ENCODE results near the gene VPS72.

Gene VPS72

GRCh38 chr1:151130987-151131586, 58.9 kb downstream of the VPS72 start (continued):
- no peak for TF ChIP-seq ZNF174 (tag by site-specific recombination; IDR thresholded peaks at IDR 0.05)
- TF ChIP-seq, protein P1, sequence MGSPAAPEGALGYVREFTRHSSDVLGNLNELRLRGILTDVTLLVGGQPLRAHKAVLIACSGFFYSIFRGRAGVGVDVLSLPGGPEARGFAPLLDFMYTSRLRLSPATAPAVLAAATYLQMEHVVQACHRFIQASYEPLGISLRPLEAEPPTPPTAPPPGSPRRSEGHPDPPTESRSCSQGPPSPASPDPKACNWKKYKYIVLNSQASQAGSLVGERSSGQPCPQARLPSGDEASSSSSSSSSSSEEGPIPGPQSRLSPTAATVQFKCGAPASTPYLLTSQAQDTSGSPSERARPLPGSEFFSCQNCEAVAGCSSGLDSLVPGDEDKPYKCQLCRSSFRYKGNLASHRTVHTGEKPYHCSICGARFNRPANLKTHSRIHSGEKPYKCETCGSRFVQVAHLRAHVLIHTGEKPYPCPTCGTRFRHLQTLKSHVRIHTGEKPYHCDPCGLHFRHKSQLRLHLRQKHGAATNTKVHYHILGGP (tag by site-specific recombination; IDR thresholded peaks at IDR 0.05), result no peak
- TF ChIP-seq ZNF585B (tag by site-specific recombination; IDR thresholded peaks at IDR 0.05), result no peak
- TF ChIP-seq, protein P2, sequence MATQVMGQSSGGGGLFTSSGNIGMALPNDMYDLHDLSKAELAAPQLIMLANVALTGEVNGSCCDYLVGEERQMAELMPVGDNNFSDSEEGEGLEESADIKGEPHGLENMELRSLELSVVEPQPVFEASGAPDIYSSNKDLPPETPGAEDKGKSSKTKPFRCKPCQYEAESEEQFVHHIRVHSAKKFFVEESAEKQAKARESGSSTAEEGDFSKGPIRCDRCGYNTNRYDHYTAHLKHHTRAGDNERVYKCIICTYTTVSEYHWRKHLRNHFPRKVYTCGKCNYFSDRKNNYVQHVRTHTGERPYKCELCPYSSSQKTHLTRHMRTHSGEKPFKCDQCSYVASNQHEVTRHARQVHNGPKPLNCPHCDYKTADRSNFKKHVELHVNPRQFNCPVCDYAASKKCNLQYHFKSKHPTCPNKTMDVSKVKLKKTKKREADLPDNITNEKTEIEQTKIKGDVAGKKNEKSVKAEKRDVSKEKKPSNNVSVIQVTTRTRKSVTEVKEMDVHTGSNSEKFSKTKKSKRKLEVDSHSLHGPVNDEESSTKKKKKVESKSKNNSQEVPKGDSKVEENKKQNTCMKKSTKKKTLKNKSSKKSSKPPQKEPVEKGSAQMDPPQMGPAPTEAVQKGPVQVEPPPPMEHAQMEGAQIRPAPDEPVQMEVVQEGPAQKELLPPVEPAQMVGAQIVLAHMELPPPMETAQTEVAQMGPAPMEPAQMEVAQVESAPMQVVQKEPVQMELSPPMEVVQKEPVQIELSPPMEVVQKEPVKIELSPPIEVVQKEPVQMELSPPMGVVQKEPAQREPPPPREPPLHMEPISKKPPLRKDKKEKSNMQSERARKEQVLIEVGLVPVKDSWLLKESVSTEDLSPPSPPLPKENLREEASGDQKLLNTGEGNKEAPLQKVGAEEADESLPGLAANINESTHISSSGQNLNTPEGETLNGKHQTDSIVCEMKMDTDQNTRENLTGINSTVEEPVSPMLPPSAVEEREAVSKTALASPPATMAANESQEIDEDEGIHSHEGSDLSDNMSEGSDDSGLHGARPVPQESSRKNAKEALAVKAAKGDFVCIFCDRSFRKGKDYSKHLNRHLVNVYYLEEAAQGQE (tag by site-specific recombination; IDR thresholded peaks at IDR 0.05), result no peak
- no peak for TF ChIP-seq ZNF132 (tag by site-specific recombination; IDR thresholded peaks at IDR 0.05; ENCODE audit: borderline replicate concordance)
- TF ChIP-seq ZNF473 (tag by site-specific recombination; IDR thresholded peaks at IDR 0.05), result no peak
- TF ChIP-seq AEBP2 (tag by site-specific recombination; IDR thresholded peaks at IDR 0.05; ENCODE audit: borderline replicate concordance), result no peak

DNA sequence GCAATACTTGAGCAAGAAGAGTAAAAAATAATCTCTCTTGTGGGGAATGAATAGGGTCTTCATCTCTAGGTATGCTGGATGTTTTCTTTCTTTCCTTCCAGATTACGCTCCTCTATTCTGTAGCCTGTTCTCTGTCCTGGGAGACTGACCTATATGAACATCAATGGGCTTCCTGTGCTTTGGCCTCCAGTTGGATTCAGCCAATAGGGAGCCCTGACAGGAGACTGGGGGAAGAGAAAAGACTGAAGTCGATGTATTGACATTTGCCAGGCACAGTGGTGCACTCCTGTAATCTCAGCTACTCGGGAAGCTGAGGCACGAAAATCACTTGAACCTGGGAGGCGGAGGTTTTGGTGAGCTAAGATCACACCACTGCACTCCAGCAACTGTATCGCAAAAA, 61.2 kb downstream of the VPS72 start:
- Histone ChIP-seq H3K36me3 (ENCODE audit: control insufficient read depth in 2 of 2, insufficient read depth in 1 of 2, low read length in 2 of 2) (peaks cover 0 to 11% of the 10 kb centered on the region in 2 experiments; a peak in 1 of 3 replicates), H3K27ac (ENCODE audit: extremely low read depth, low read depth, low read length) (no peak overlapping the region), H3K4me3 (ENCODE audit: low read depth, low read length) (no peak overlapping the region), H3K4me1 (ENCODE audit: control insufficient read depth, insufficient read depth, low read length) (0 out of 2 replicates have a peak, but pooled peaks cover 2% of the 10 kb centered on the region), H3K9me3 (ENCODE audit: control insufficient read depth, insufficient read depth, low read depth, low read length) (no peaks in the 10 kb centered on the region)
- TF ChIP-seq ZNF341 (tag by site-specific recombination; IDR thresholded peaks at IDR 0.05; ENCODE audit: low read depth), result no peak
- no peak for TF ChIP-seq GFI1B (tag by site-specific recombination; IDR thresholded peaks at IDR 0.05)
- no peak for TF ChIP-seq FEZF1 (tag by site-specific recombination; IDR thresholded peaks at IDR 0.05)
- TF ChIP-seq ZNF639 (tag by site-specific recombination; IDR thresholded peaks at IDR 0.05), result no peak
- TF ChIP-seq ZNF704 (tag by site-specific recombination; IDR thresholded peaks at IDR 0.05), result no peak
- TF ChIP-seq ZNF138 (tag by site-specific recombination; IDR thresholded peaks at IDR 0.05; ENCODE audit: borderline replicate concordance), result no peak
- TF ChIP-seq ZNF624 (tag by site-specific recombination; IDR thresholded peaks at IDR 0.05), result no peak
- no peak for TF ChIP-seq ZNF433 (tag by site-specific recombination; IDR thresholded peaks at IDR 0.05; ENCODE audit: low read depth)
- no peak for TF ChIP-seq KLF10 (tag by site-specific recombination; IDR thresholded peaks at IDR 0.05)
- TF ChIP-seq PRDM6 (tag by site-specific recombination; IDR thresholded peaks at IDR 0.05), result no peak
- no peak for TF ChIP-seq ZNF266 (tag by site-specific recombination; IDR thresholded peaks at IDR 0.05; ENCODE audit: low read depth)
- no peak for TF ChIP-seq ZSCAN30 (tag by site-specific recombination; IDR thresholded peaks at IDR 0.05)
- no peak for TF ChIP-seq ZNF623 (tag by site-specific recombination; IDR thresholded peaks at IDR 0.05)
- no peak for TF ChIP-seq ZNF155 (tag by site-specific recombination; IDR thresholded peaks at IDR 0.05)
- POLR2A ChIA-PET, result interaction anchor here (0.6 to 0.7 kb wide), 3 partner anchors 29 to 594 kb away, joined by 3 to 7 read pairs (median 4); no protein-coding TSS in a partner anchor
- CTCF ChIA-PET, result interaction anchor here (0.6 to 2.1 kb wide), 2 partner anchors 29 to 61 kb away, joined by 4 to 5 read pairs; no protein-coding TSS in a partner anchor
